ENCODE results near the gene TRAF7. TPM values are rescaled to one million over a fixed set of nuclear protein-coding genes. Genes with fewer than 3 reads are reported as not detected.

Gene TRAF7
- total and polyA plus RNA-seq, 2 of the 13 experiments (the other 11 are each of a cell fraction or from before 2014, with no cell fraction given), result 47.9 to 65.6 TPM

GRCh38 chr16:2223221-2223941 is 67.8 kb downstream of the TRAF7 start, which contains the start of gene E4F1 (continued):
- TF ChIP-seq ZUFSP (CRISPR knock-in tag; IDR thresholded peaks at IDR 0.05; ENCODE audit: borderline replicate concordance) (no peak), ZNF567 (CRISPR knock-in tag; IDR thresholded peaks at IDR 0.05; ENCODE audit: borderline replicate concordance) (no peak), ZKSCAN5 (CRISPR knock-in tag; IDR thresholded peaks at IDR 0.05) (no peak), ZNF414 (CRISPR knock-in tag; IDR thresholded peaks at IDR 0.05) (no peak; the same call in 1 of the 2 replicates), ZNF646 (CRISPR knock-in tag; IDR thresholded peaks at IDR 0.05) (no peak), ATF5 (CRISPR knock-in tag; IDR thresholded peaks at IDR 0.05; ENCODE audit: low read depth) (no peak), PREB (CRISPR knock-in tag; IDR thresholded peaks at IDR 0.05) (no peak), BRCA1 (CRISPR knock-in tag; IDR thresholded peaks at IDR 0.05) (no peak), ARHGAP35 (CRISPR knock-in tag; IDR thresholded peaks at IDR 0.05; ENCODE audit: borderline replicate concordance) (peak; percentile 41; the same call in 1 of the 2 replicates), DMTF1 (CRISPR knock-in tag; IDR thresholded peaks at IDR 0.05) (no peak), ZNF468 (CRISPR knock-in tag; IDR thresholded peaks at IDR 0.05) (no peak)
